ENCODE data around the gene KCTD5. TPM values are rescaled to one million over a fixed set of nuclear protein-coding genes. Genes with fewer than 3 reads are reported as not detected.

KCTD5 gene
- total RNA-seq, 3 donors from 2014 or later (not counting 1 experiment from before 2014, with no cell fraction given) = 34.2 to 37.9 (median 36.5) TPM

DNA sequence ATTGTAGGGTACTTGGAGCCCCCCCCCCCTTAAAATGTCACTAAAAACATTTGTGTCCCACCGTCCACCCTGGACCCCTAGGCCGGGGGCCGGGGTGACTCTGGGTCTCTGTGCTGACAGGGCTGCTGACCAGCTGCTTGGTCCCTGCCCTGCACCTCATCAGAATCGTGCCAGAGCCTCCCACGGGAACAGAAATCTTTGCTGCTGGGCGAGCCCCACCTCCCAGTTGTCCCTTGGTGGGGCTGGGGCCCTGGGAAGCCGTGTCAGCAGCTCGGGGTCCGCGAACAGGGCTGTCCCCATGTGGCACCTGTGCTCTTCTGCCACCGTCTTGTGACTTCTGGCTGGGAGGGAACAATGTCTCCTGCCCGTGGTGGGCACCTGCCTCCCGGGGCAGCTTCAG lies 18.5 kb downstream of the KCTD5 start:
- H3K27me3 ChIP-seq (ENCODE audit: control insufficient read depth, insufficient read depth, low read length) = no peaks in the 10 kb centered on the region
- 95% methylated on average over 13 of the region's 13 CpGs for WGBS (ENCODE audit: insufficient coverage)
- no peak for DNase-seq
- H3K27ac ChIP-seq (ENCODE audit: low read length) = no peak overlapping the region
- no peak for ATAC-seq
- H3K9me3 ChIP-seq (ENCODE audit: control insufficient read depth, insufficient read depth, low read length) = no peaks in the 10 kb centered on the region
- no peaks in the 10 kb centered on the region for H3K9me3 Mint-ChIP-seq
- H3K4me1 ChIP-seq (ENCODE audit: control insufficient read depth, insufficient read depth, low read length) = no peaks in the 10 kb centered on the region
- no peaks in the 10 kb centered on the region for H3K36me3 Mint-ChIP-seq
- no peak overlapping the region for H3K4me3 Mint-ChIP-seq
- intact Hi-C loops (cut with micrococcal nuclease) = no loop called here
- no peaks in the 10 kb centered on the region for H3K27me3 Mint-ChIP-seq (ENCODE audit: low read depth in 2 of 2)
- peaks cover 5 to 7% of the 10 kb centered on the region in 2 donors for H3K4me1 Mint-ChIP-seq
- TF ChIP-seq, protein P1, sequence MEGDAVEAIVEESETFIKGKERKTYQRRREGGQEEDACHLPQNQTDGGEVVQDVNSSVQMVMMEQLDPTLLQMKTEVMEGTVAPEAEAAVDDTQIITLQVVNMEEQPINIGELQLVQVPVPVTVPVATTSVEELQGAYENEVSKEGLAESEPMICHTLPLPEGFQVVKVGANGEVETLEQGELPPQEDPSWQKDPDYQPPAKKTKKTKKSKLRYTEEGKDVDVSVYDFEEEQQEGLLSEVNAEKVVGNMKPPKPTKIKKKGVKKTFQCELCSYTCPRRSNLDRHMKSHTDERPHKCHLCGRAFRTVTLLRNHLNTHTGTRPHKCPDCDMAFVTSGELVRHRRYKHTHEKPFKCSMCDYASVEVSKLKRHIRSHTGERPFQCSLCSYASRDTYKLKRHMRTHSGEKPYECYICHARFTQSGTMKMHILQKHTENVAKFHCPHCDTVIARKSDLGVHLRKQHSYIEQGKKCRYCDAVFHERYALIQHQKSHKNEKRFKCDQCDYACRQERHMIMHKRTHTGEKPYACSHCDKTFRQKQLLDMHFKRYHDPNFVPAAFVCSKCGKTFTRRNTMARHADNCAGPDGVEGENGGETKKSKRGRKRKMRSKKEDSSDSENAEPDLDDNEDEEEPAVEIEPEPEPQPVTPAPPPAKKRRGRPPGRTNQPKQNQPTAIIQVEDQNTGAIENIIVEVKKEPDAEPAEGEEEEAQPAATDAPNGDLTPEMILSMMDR (IDR thresholded peaks at IDR 0.05) = no peak
- no peak overlapping the region for H3K27ac Mint-ChIP-seq
- H3K36me3 ChIP-seq (ENCODE audit: control insufficient read depth, insufficient read depth, low read length) = peaks cover 72% of the 10 kb centered on the region
- no peak overlapping the region for H3K4me3 ChIP-seq (ENCODE audit: low read length)

DNA sequence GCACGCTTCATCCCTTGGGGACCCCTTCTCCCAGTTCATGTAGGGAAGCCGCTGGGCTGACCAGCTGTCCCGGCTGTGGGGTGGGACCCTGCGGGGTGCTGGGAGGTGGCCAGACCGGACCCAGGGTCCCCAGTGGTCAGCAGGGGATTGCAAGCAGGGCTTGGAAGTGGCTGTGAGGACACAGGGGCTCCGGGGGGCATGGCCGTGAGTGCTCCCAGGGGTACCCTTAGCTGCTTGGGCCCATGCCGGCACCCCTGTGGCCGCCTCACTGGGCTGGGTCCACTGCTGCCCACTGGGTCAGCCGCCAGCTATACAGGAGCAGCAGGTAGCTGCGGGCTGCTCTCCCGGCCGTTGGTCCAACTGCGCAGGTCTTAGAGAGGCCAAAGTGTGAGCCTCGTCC lies 18.9 kb downstream of the KCTD5 start:
- Histone ChIP-seq H3K9me3 (ENCODE audit: control insufficient read depth, insufficient read depth, low read length) (no peaks in the 10 kb centered on the region), H3K27ac (ENCODE audit: low read length) (no peak overlapping the region), H3K36me3 (ENCODE audit: control insufficient read depth, insufficient read depth, low read length) (peaks cover 76% of the 10 kb centered on the region), H3K4me1 (ENCODE audit: control insufficient read depth, insufficient read depth, low read length) (no peaks in the 10 kb centered on the region), H3K27me3 (ENCODE audit: control insufficient read depth, insufficient read depth, low read length) (no peaks in the 10 kb centered on the region), H3K4me3 (ENCODE audit: low read length) (no peak overlapping the region)
- Mint-ChIP-seq H3K9me3 (no peaks in the 10 kb centered on the region), H3K27me3 (ENCODE audit: low read depth in 2 of 2) (no peaks in the 10 kb centered on the region), H3K36me3 (no peaks in the 10 kb centered on the region), H3K27ac (no peak overlapping the region), H3K4me3 (no peak overlapping the region), H3K4me1 (peaks cover 5 to 7% of the 10 kb centered on the region in 2 donors)
- TF ChIP-seq, protein P1 (IDR thresholded peaks at IDR 0.05) = no peak
- DNase-seq (no peak), ATAC-seq (no peak)
- intact Hi-C loops (cut with micrococcal nuclease) = no loop called here
- 96% methylated on average over 15 of the region's 15 CpGs for WGBS (ENCODE audit: insufficient coverage)

- DNase-seq (no peak), ATAC-seq (no peak)
- Mint-ChIP-seq H3K4me3 (no peak overlapping the region), H3K27ac (no peak overlapping the region), H3K9me3 (no peaks in the 10 kb centered on the region), H3K27me3 (ENCODE audit: low read depth in 2 of 2) (no peaks in the 10 kb centered on the region), H3K4me1 (peaks cover 4% of the 10 kb centered on the region in 2 donors), H3K36me3 (no peaks in the 10 kb centered on the region)
- 90% methylated on average over 29 of the region's 29 CpGs for WGBS (ENCODE audit: insufficient coverage)
- Histone ChIP-seq H3K36me3 (ENCODE audit: control insufficient read depth, insufficient read depth, low read length) (peaks cover 75% of the 10 kb centered on the region), H3K9me3 (ENCODE audit: control insufficient read depth, insufficient read depth, low read length) (no peaks in the 10 kb centered on the region), H3K27me3 (ENCODE audit: control insufficient read depth, insufficient read depth, low read length) (no peaks in the 10 kb centered on the region), H3K4me1 (ENCODE audit: control insufficient read depth, insufficient read depth, low read length) (no peaks in the 10 kb centered on the region), H3K27ac (ENCODE audit: low read length) (no peak overlapping the region), H3K4me3 (ENCODE audit: low read length) (no peak overlapping the region)
- TF ChIP-seq, protein P1 (IDR thresholded peaks at IDR 0.05) = no peak
- intact Hi-C loops (cut with micrococcal nuclease) = no loop called here
Observed at GRCh38 chr16:2701713-2702437, 19.6 kb downstream of the KCTD5 start.

DNA sequence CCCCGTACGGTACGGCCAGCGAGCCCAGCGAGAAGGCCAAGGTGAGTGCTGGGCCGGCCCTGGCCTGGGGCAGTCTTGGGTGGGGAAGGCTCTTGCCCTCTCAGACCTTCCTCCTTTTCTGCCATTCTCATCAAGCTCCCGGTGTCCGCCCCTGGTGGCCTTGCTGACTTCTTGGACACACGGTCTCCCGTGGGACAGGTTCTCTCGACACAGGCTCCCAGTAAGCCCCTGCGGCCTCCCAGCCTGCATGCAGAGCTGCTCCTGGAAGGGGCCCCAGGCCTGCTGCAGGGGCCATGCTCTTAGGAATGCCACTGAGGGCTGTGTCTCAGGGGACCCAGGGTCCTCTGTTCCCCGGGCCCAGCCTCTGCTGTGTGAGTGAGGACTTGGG lies 20.1 kb downstream of the KCTD5 start:
- no peaks in the 10 kb centered on the region for H3K27me3 ChIP-seq (ENCODE audit: control insufficient read depth, insufficient read depth, low read length)
- peaks cover 73% of the 10 kb centered on the region for H3K36me3 ChIP-seq (ENCODE audit: control insufficient read depth, insufficient read depth, low read length)
- WGBS (ENCODE audit: insufficient coverage) = 98% methylated on average over 13 of the region's 13 CpGs
- intact Hi-C loops (cut with micrococcal nuclease) = no loop called here
- no peak overlapping the region for H3K4me3 Mint-ChIP-seq
- no peaks in the 10 kb centered on the region for H3K4me1 ChIP-seq (ENCODE audit: control insufficient read depth, insufficient read depth, low read length)
- H3K27ac ChIP-seq (ENCODE audit: low read length) = no peak overlapping the region
- DNase-seq = no peak
- H3K4me1 Mint-ChIP-seq = no peaks in the 10 kb centered on the region
- H3K4me3 ChIP-seq (ENCODE audit: low read length) = no peak overlapping the region
- ATAC-seq = no peak
- H3K36me3 Mint-ChIP-seq = no peaks in the 10 kb centered on the region
- no peaks in the 10 kb centered on the region for H3K9me3 Mint-ChIP-seq
- TF ChIP-seq, protein P1 (IDR thresholded peaks at IDR 0.05) = no peak
- no peaks in the 10 kb centered on the region for H3K9me3 ChIP-seq (ENCODE audit: control insufficient read depth, insufficient read depth, low read length)
- no peak overlapping the region for H3K27ac Mint-ChIP-seq
- no peaks in the 10 kb centered on the region for H3K27me3 Mint-ChIP-seq (ENCODE audit: low read depth in 2 of 2)

Measured in natural killer cell (primary cell).